Measurements from ENCODE around the gene C17orf75.
"Not testable (repeated sequence)": the region's sequence is repeated elsewhere in the genome, so short reads cannot be mapped to it uniquely, and the experiment has no call there.

DNA sequence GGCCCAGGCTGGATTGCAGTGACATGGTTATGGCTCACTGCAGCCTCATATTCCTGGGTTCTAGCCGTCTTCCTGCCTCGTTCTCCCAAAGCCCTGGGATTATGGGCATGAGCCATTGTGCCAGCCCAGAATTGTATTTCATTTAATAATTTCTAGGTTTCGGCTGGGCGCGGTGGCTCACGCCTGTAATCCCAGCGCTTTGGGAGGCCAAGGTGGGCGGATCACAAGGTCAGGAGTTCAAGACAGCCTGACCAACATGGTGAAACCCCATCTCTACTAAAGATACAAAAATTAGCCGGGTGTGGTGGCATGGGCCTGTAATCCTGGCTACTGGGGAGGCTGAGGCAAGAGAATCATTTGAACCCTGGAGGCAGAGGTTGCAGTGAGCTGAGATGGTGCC is 10.8 kb upstream of the C17orf75 start:
- TF ChIP-seq TAF1 (IDR thresholded peaks at IDR 0.05; ENCODE audit: low read depth, low read length); POLR2AphosphoS5 (IDR thresholded peaks at IDR 0.05; ENCODE audit: low read depth, low read length); POLR2A (IDR thresholded peaks at IDR 0.05; ENCODE audit: low read depth, low read length); PAX5 (IDR thresholded peaks at IDR 0.05; ENCODE audit: insufficient read depth, low read length, severe bottlenecking); POU2F2 (IDR thresholded peaks at IDR 0.05; ENCODE audit: low read depth, low read length); SPI1 (IDR thresholded peaks at IDR 0.05; ENCODE audit: low read depth, low read length): not testable (repeated sequence)

All from GM12891 (cell line).